ENCODE results near the gene PPP1R3D. TPM values are rescaled to one million over a fixed set of nuclear protein-coding genes. Genes with fewer than 3 reads are reported as not detected.

PPP1R3D gene
- total and polyA plus RNA-seq, 7 donors = 2.0 to 14.7 (median 5.3) TPM

DNA sequence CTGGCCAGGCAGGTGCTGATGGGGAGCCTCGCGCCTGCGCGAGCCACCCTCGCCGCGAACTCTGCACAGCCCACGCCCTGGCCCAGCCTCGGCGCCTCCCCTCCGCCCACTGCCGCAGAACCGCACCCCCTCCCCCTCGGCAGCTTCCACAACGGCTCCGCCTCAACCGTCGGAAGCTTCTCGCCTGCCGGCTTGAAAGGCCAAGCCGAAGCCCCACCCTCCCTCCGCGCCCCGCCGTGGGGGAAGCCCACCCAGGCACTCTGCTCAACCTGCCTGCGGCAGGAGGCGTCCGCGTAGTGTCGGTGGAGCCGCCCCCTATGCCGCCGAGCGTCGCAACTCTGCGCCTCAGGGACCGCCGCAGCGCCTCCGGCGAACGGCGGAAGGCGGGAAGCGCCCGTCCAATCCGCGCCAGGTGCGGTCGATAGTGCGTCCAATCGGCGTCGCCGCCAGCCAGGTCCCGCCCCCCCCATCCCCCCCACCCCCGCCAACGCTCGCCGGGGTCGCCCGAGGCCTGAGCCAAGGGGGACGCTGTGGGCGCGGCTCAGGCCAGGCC is 6.7 kb downstream of the PPP1R3D start, which contains the start of gene SYCP2:
Gene SYCP2, minus strand, starts transcription at position 342 of the 553 bp plus-strand sequence. CDS start 11,224 bp downstream, outside the sequence.
- no peaks in the 10 kb centered on the region for H3K36me3 ChIP-seq (ENCODE audit: insufficient read depth in 1 of 2, low read depth in 1 of 2)
- no peak for TF ChIP-seq CTCF (IDR thresholded peaks at IDR 0.05)
- 26 to 36% (median 32%) methylated on average over 45 to 65 of the region's 65 CpGs for WGBS, 3 donors
- peak; percentile 73 to 85 (median 76) for ATAC-seq
- H3K4me3 ChIP-seq = peak within 1 kb of the TSS; percentile 90
- H3K9me3 ChIP-seq = no peaks in the 10 kb centered on the region
- peaks cover 24% of the 10 kb centered on the region for H3K4me1 ChIP-seq
- peak; percentile 57 to 86 for DNase-seq
- H3K27me3 ChIP-seq (ENCODE audit: insufficient read depth in 3 of 3, low read length in 2 of 3) = no peaks in the 10 kb centered on the region
- intact Hi-C loops (cut with DNase I) = no loop called here
- peak within 1 kb of the TSS; percentile 70 for H3K27ac ChIP-seq

DNA sequence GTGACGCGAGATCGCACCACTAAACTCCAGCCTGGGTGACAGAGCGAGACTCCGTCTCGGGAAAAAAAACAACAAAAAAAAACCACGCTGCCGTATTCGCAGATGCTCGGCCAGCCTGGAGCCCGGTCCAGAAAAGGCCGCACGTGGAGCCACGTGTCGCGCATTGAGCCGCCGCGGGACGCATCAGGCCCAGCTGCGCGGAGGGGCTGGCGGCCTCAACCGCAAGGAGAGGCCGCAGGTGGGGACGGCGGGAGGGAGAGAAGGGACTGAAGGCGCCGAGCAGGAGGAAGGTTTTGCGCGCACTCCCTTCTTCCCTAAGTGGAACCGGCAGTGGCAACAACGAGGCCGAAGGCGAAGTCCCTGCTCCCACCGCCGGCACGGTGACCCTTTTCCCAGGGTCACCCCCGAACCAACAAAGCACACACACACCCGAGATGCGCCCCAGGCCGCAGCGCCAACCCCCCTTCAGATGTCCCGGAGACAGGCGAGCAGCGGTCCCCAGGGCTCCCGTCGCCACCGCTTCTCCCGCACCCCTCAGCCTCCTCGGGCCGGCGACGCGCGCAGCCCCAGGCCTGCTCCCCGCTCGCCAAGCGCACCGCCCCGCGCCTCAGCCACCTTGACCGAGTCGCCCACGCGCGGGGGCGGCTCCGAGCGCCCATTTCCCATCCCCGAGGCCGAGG is 7.3 kb downstream of the PPP1R3D start:
- TF ChIP-seq CTCF (IDR thresholded peaks at IDR 0.05) = no peak
- Histone ChIP-seq H3K27me3 (ENCODE audit: insufficient read depth in 3 of 3, low read length in 2 of 3) (no peaks in the 10 kb centered on the region), H3K9me3 (no peaks in the 10 kb centered on the region), H3K4me1 (peaks cover 22% of the 10 kb centered on the region), H3K4me3 (peak overlapping the region; percentile 90), H3K27ac (no peak overlapping the region), H3K36me3 (ENCODE audit: insufficient read depth in 1 of 2, low read depth in 1 of 2) (no peaks in the 10 kb centered on the region)
- intact Hi-C loops (cut with DNase I) = no loop called here
- 86 to 92% (median 90%) methylated on average over 59 to 72 of the region's 72 CpGs for WGBS, 3 donors
- no peak for ATAC-seq
- DNase-seq = peak in 1 of 2 donors; percentile 17

DNA sequence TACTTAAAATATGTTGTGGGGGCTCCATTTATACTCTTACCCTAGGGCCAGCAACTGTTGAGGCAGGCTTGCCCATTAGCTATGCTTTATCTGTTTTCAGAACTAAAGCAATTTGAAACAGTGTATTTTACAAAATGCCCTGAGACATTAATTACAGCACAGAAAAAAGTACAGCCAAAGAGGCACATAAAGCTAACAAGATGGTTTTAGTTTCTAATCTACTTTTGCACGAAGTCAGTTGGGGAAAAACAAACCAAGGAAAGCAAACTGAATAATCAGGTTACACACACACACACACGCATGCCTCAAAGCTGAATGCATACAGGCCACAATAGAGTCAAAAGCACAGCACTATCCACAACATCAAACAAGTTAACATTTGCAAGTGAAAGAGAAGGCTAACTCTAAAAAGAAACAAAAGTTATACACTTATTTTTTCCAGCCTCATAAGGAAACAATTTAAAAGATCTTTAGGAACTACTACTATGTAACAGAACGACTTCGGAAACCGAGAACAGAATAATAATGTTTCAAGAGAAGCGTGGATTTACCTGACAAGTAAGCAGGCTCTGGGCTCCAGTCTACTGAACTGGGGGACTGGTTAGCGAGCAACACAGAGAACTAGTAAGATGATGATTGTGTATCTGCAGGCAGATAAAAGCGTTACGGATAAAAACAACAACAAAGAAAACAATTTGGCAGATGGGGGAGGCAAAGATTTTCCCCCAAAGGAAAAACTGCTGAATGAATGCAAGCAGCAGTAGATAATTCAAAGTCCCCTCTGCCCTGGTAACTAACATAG is 8.4 kb downstream of the PPP1R3D start:
- no peaks in the 10 kb centered on the region for H3K36me3 ChIP-seq (ENCODE audit: insufficient read depth in 1 of 2, low read depth in 1 of 2)
- intact Hi-C loops (cut with DNase I) = no loop called here
- H3K27me3 ChIP-seq (ENCODE audit: insufficient read depth in 3 of 3, low read length in 2 of 3) = no peaks in the 10 kb centered on the region
- 88 to 89% (median 88%) methylated on average over 9 of the region's 9 CpGs for WGBS, 3 donors
- DNase-seq (no peak), ATAC-seq (no peak)
- no peak overlapping the region for H3K4me3 ChIP-seq
- TF ChIP-seq CTCF (IDR thresholded peaks at IDR 0.05) = no peak
- peaks cover 12% of the 10 kb centered on the region for H3K4me1 ChIP-seq
- no peak overlapping the region for H3K27ac ChIP-seq
- no peaks in the 10 kb centered on the region for H3K9me3 ChIP-seq

DNA sequence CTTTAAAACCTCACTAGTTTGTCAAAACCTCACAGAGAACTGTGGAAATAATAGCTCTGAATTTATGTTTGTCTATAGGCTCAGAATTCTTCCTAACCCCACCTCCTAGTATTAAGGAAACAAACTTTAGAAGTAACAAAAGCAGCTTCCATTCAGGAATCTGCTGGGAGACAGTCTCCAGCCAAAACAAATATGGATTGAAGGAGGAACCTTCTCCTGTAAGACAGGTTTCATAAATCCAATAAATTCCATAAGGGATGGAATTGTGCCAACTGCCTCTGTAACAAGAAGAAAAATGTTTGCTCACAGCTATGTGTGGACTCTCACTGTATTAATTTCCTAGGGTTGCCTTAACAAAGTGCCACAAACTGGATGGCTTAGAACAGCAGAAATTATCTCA is 14.2 kb downstream of the PPP1R3D start:
- TF ChIP-seq CTCF (IDR thresholded peaks at IDR 0.05) = no peak
- Histone ChIP-seq H3K9me3 (no peaks in the 10 kb centered on the region), H3K36me3 (ENCODE audit: insufficient read depth in 1 of 2, low read depth in 1 of 2) (no peaks in the 10 kb centered on the region), H3K27me3 (ENCODE audit: insufficient read depth in 3 of 3, low read length in 2 of 3) (no peaks in the 10 kb centered on the region), H3K27ac (no peak overlapping the region), H3K4me3 (no peak overlapping the region), H3K4me1 (no peaks in the 10 kb centered on the region)
- ATAC-seq (no peak), DNase-seq (no peak)
- intact Hi-C loops (cut with DNase I) = no loop called here

Measured in psoas muscle (tissue), 8 donors.